ENCODE measurements around the gene SPATA3. TPM values are rescaled to one million over a fixed set of nuclear protein-coding genes. Genes with fewer than 3 reads are reported as not detected.

SPATA3 gene
- total and polyA plus RNA-seq, 2 of the 8 experiments (the other 6 are each of a cell fraction or from before 2014, with no cell fraction given) = not detected

DNA sequence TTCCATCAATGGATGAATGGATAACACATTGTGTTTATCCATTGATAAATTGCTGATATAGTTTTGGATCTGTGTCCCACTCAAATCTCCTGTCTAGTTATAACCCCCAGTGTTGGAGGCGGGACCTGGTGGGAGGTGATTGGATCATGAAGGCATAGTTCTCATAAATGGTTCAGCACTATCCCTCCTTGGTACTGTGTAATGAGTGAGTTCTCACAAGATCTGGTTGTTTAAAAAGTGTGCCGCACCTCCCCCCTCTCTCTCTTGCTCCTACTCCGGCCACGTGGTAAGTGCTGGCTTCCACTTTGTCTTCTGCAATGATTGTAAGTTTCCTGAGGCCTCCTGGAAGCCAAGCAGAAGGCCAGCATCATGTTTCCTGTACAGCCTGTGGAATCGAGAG is 23.9 kb upstream of the SPATA3 start:
- Histone ChIP-seq H3K79me2 (ENCODE audit: control insufficient read depth in 1 of 2, insufficient read depth in 2 of 2, low read length in 2 of 2) (no peaks in the 10 kb centered on the region), H3K4me2 (ENCODE audit: insufficient read depth in 1 of 2, low read depth in 2 of 2, low read length in 2 of 2) (no peak overlapping the region), H3K23ac (ENCODE audit: insufficient read length) (no peak overlapping the region), H3K9me3 (ENCODE audit: insufficient read depth in 2 of 2, low read depth in 1 of 2, low read length in 1 of 2) (peaks cover 0 to 5% of the 10 kb centered on the region in 2 experiments; a peak in 2 of 4 replicates), H3K79me1 (ENCODE audit: low read depth, low read length) (no peaks in the 10 kb centered on the region), H3K4me1 (replicated peaks in 1 of 4; ENCODE audit: control insufficient read depth in 3 of 4, insufficient read depth in 4 of 4, low read length in 3 of 4) (peaks cover 0 to 2% (median 0%) of the 10 kb centered on the region in 4 experiments; a peak in 1 of 7 replicates), H4K8ac (ENCODE audit: extremely low read depth, insufficient read depth, low read length) (no peak overlapping the region), H2BK5ac (ENCODE audit: low read depth, low read length) (no peak overlapping the region), H3K4me3 (ENCODE audit: extremely low read depth in 1 of 4, insufficient read depth in 2 of 4, low read depth in 3 of 4, low read length in 4 of 4) (no peak overlapping the region), H2BK12ac (ENCODE audit: low read depth, low read length) (no peak overlapping the region), H3K9ac (replicated peaks in 1 of 4; ENCODE audit: extremely low read depth in 1 of 4, low read depth in 3 of 4, low read length in 3 of 4) (no peak overlapping the region), H3K36me3 (ENCODE audit: control insufficient read depth in 2 of 4, insufficient read depth in 4 of 4, low read length in 3 of 4) (no peaks in the 10 kb centered on the region), H3K27me3 (replicated peaks in 1 of 4; ENCODE audit: control insufficient read depth in 3 of 4, extremely low read depth in 1 of 4, insufficient read depth in 3 of 4, low read length in 3 of 4) (no peaks in the 10 kb centered on the region), H2BK15ac (ENCODE audit: low read length) (no peak overlapping the region), H3K18ac (ENCODE audit: extremely low read depth, low read length) (no peak overlapping the region), H3K56ac (replicated peaks; ENCODE audit: insufficient read length, low read depth, low read length) (no peak overlapping the region), H2AK5ac (ENCODE audit: low read depth, low read length) (no peak overlapping the region), H3K14ac (ENCODE audit: insufficient read length) (no peak overlapping the region), H2BK120ac (replicated peaks; ENCODE audit: low read depth, low read length) (no peak overlapping the region), H3K27ac (ENCODE audit: low read depth, low read length) (no peak overlapping the region), H4K20me1 (replicated peaks in 1 of 2; ENCODE audit: control insufficient read depth in 1 of 2, insufficient read depth in 2 of 2, low read length in 2 of 2) (no peaks in the 10 kb centered on the region), H4K5ac (ENCODE audit: insufficient read length, low read depth, low read length) (no peak overlapping the region), H2BK20ac (ENCODE audit: low read length) (no peak overlapping the region), H3K4ac (replicated peaks; ENCODE audit: insufficient read length, low read depth, low read length) (no peak overlapping the region), H4K91ac (replicated peaks; ENCODE audit: insufficient read length, low read length) (no peak overlapping the region), H2AFZ (ENCODE audit: low read length) (no peak overlapping the region), H3K23me2 (ENCODE audit: low read depth, low read length) (no peaks in the 10 kb centered on the region)
- POLR2A ChIA-PET (ENCODE audit: partially characterized antibody) = interaction anchor here (1.3 kb wide), 1 partner anchor 14 kb away, joined by 3 read pairs; no protein-coding TSS in a partner anchor
- DNase-seq (ENCODE audit: low read depth in 1 of 2, low spot score in 2 of 2) (no peak), FAIRE-seq (no peak)
- WGBS, 2 experiments (ENCODE audit: extremely low coverage in 1 of 2, insufficient coverage in 1 of 2, insufficient read length in 1 of 2, insufficient replicate concordance in 2 of 2, low coverage in 1 of 2, low lambda C conversion rate in 2 of 2, missing lambda C conversion rate in 1 of 2) = 84% methylated on average over 5 of the region's 5 CpGs; no CpG with 5 or more reads in 1 of the 2 experiments
- CTCF ChIA-PET (ENCODE audit: partially characterized antibody) = interaction anchor here (1.1 to 2.3 kb wide), 2 partner anchors 13 to 46 kb away, joined by 6 to 9 read pairs; no protein-coding TSS in a partner anchor
- TF ChIP-seq ZNF274 (IDR thresholded peaks at IDR 0.05; ENCODE audit: borderline replicate concordance, extremely low read depth, low read length) (no peak), NANOG (IDR thresholded peaks at IDR 0.05; ENCODE audit: insufficient read depth, low read depth, low read length, poor library complexity, severe bottlenecking) (no peak), SUZ12 (IDR thresholded peaks at IDR 0.05; ENCODE audit: low read length) (no peak), BACH1 (IDR thresholded peaks at IDR 0.05; ENCODE audit: low read length) (no peak), RFX5 (IDR thresholded peaks at IDR 0.05; ENCODE audit: borderline replicate concordance, low read depth, low read length) (no peak), PHF8 (conservative IDR thresholded peaks at IDR 0.05; ENCODE audit: low read depth, low read length) (no peak), SP1 (IDR thresholded peaks at IDR 0.05; ENCODE audit: low read depth, low read length) (no peak), FOSL1 (IDR thresholded peaks at IDR 0.05; ENCODE audit: insufficient read depth, low read depth, low read length) (no peak), RNF2 (IDR thresholded peaks at IDR 0.05; ENCODE audit: borderline replicate concordance, low read depth, low read length, missing control alignments, poor library complexity, severe bottlenecking) (no peak), POU5F1 (IDR thresholded peaks at IDR 0.05; ENCODE audit: low read depth, low read length) (no peak), BCL11A (IDR thresholded peaks at IDR 0.05; ENCODE audit: low read depth in 2 of 2, low read length in 2 of 2) (no peak), CBX5 (IDR thresholded peaks at IDR 0.05; ENCODE audit: low read depth, low read length) (no peak), TEAD4 (IDR thresholded peaks at IDR 0.05; ENCODE audit: low read depth, low read length) (no peak)
- TF ChIP-seq, protein P1, sequence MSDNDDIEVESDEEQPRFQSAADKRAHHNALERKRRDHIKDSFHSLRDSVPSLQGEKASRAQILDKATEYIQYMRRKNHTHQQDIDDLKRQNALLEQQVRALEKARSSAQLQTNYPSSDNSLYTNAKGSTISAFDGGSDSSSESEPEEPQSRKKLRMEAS (IDR thresholded peaks at IDR 0.05) = no peak
